Nephron progenitor cell (in vitro differentiated cells): ENCODE data around the gene RERE.

Experiments
- DNase-seq: peaks from one replicate; pipeline ENCODE4 v3.0.0; 2021
- H3K27ac Mint-ChIP-seq: 2 replicates; pipeline ENCODE4 v1.8.0; 2021; ENCODE audit warnings: mild to moderate bottlenecking, moderate library complexity, mixed read lengths
- H3K27me3 Mint-ChIP-seq: 2 replicates; pipeline ENCODE4 v1.8.0; 2021; ENCODE audit warnings: mild to moderate bottlenecking, low read depth, mixed read lengths; ENCODE audit not compliant: poor library complexity
- H3K36me3 Mint-ChIP-seq: 2 replicates; pipeline ENCODE4 v1.8.0; 2021; ENCODE audit warnings: low read depth, mixed read lengths
- H3K4me1 Mint-ChIP-seq: 2 replicates; pipeline ENCODE4 v1.8.0; 2021; ENCODE audit warnings: mixed read lengths
- H3K4me3 Mint-ChIP-seq: 2 replicates; pipeline ENCODE4 v1.8.0; 2021; ENCODE audit warnings: mild to moderate bottlenecking, moderate library complexity, mixed read lengths
- H3K9me3 Mint-ChIP-seq: 2 replicates; pipeline ENCODE4 v1.8.0; 2021; ENCODE audit warnings: mild to moderate bottlenecking, moderate library complexity, mixed read lengths
- CTCF ChIP-seq: fragments of 200-600 bp; sonication (generic); IDR thresholded peaks from 2 replicates; pipeline ENCODE4 v1.5.0; 2021; ENCODE audit warnings: antibody characterized with exemption

The RERE gene

GRCh38 chr1:8303141-8303540, 514.3 kb downstream of the RERE start:
- H3K4me3 Mint-ChIP-seq, result peak overlapping the region; percentile 61
- peaks cover 12% of the 10 kb centered on the region for H3K27me3 Mint-ChIP-seq
- peaks cover 48% of the 10 kb centered on the region for H3K4me1 Mint-ChIP-seq
- peaks cover 4% of the 10 kb centered on the region for H3K9me3 Mint-ChIP-seq
- H3K27ac Mint-ChIP-seq, result peak overlapping the region; percentile 33
- no peak for TF ChIP-seq CTCF
- no peaks in the 10 kb centered on the region for H3K36me3 Mint-ChIP-seq
- DNase-seq, result no peak
